ENCODE data around the gene TCP1. TPM values are rescaled to one million over a fixed set of nuclear protein-coding genes. Genes with fewer than 3 reads are reported as not detected.

The TCP1 gene
- total and polyA plus RNA-seq, 4 donors, result 80.0 to 206 (median 119) TPM

DNA sequence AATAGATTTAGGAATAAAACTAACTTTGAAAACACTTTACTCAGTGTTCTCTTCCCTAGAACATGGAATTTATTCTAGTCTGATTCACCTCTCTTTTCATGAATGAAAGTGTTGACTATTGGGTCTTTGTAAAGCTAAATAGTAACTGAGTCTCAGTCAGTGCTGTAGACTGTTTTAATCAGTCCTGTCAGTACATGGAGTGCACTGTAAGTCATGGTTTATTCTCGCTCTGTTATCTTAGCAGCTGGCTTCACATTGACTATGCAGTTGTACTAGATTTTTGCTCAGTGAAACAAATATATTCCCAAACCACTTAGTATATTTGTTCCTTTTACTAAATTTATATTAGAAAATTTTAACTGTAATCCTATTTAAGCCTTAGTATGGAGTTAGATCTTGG, 42.6 kb downstream of the TCP1 start:
- Histone ChIP-seq H3K27ac (ENCODE audit: low read depth in 1 of 2, low read length in 1 of 2) (no peak overlapping the region), H3K27me3 (ENCODE audit: control insufficient read depth in 3 of 3, insufficient read depth in 3 of 3, low read length in 2 of 3) (no peaks in the 10 kb centered on the region), H3K9ac (ENCODE audit: insufficient read depth in 1 of 2, low read length in 2 of 2) (no peak overlapping the region), H3K4me3 (no peak overlapping the region), H3K4me1 (ENCODE audit: control insufficient read depth in 5 of 5, insufficient read depth in 5 of 5, low read length in 5 of 5) (peaks cover 0 to 3% (median 0%) of the 10 kb centered on the region in 5 donors), H3K9me3 (ENCODE audit: control insufficient read depth in 4 of 4, insufficient read depth in 3 of 4, low read length in 3 of 4) (no peaks in the 10 kb centered on the region), H3K36me3 (ENCODE audit: control insufficient read depth in 4 of 4, insufficient read depth in 4 of 4, low read length in 4 of 4) (peaks cover 18 to 55% (median 25%) of the 10 kb centered on the region in 4 donors)
- ATAC-seq (ENCODE audit: insufficient read depth, low FRiP score) (no peak), DNase-seq (no peak)
- no peak for TF ChIP-seq CTCF (IDR thresholded peaks at IDR 0.05; ENCODE audit: control extremely low read depth, extremely low read depth)
- 93 to 97% methylated on average over 1 of the region's 1 CpG for WGBS, 2 donors

- Histone ChIP-seq H3K4me3 (no peak overlapping the region), H3K27ac (ENCODE audit: low read depth in 1 of 2, low read length in 1 of 2) (no peak overlapping the region), H3K9ac (ENCODE audit: insufficient read depth in 1 of 2, low read length in 2 of 2) (no peak overlapping the region), H3K27me3 (ENCODE audit: control insufficient read depth in 3 of 3, insufficient read depth in 3 of 3, low read length in 2 of 3) (no peaks in the 10 kb centered on the region), H3K9me3 (ENCODE audit: control insufficient read depth in 4 of 4, insufficient read depth in 3 of 4, low read length in 3 of 4) (no peaks in the 10 kb centered on the region), H3K36me3 (ENCODE audit: control insufficient read depth in 4 of 4, insufficient read depth in 4 of 4, low read length in 4 of 4) (peaks cover 20 to 61% (median 22%) of the 10 kb centered on the region in 4 donors), H3K4me1 (ENCODE audit: control insufficient read depth in 5 of 5, insufficient read depth in 5 of 5, low read length in 5 of 5) (peaks cover 0 to 3% (median 0%) of the 10 kb centered on the region in 5 donors)
- no peak for DNase-seq
- TF ChIP-seq CTCF (IDR thresholded peaks at IDR 0.05; ENCODE audit: control extremely low read depth, extremely low read depth), result no peak
- ATAC-seq (ENCODE audit: insufficient read depth, low FRiP score), result no peak
- WGBS, 2 donors, result 88 to 91% methylated on average over 7 of the region's 7 CpGs
Observed at GRCh38 chr6:159745081-159745480, 44.3 kb downstream of the TCP1 start.

DNA sequence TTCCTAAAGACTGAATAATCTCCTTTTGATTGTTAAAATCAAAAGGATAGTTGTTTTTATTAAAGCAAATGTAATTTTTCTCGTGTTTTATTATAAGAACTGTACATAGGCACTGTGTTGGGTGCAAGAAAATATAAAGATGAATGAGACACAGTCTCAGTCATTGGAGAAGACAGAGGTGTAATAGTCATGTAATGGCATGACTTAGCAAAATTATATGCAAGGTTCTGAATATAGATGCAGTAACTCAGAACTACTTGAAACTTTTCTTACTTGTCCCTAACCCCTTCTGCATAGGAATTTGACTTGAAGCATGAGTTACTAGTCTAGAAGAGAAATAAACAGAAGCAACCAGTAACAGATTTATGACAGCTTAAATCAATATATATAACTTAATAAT, 47.2 kb downstream of the TCP1 start:
- H3K4me1 ChIP-seq (ENCODE audit: control insufficient read depth in 5 of 5, insufficient read depth in 5 of 5, low read length in 5 of 5), result peaks cover 0 to 7% (median 0%) of the 10 kb centered on the region in 5 donors
- no peaks in the 10 kb centered on the region for H3K9me3 ChIP-seq (ENCODE audit: control insufficient read depth in 4 of 4, insufficient read depth in 3 of 4, low read length in 3 of 4)
- no peak overlapping the region for H3K4me3 ChIP-seq
- TF ChIP-seq CTCF (IDR thresholded peaks at IDR 0.05; ENCODE audit: control extremely low read depth, extremely low read depth), result no peak
- peaks cover 17 to 61% (median 25%) of the 10 kb centered on the region in 4 donors for H3K36me3 ChIP-seq (ENCODE audit: control insufficient read depth in 4 of 4, insufficient read depth in 4 of 4, low read length in 4 of 4)
- no peak for DNase-seq
- H3K27me3 ChIP-seq (ENCODE audit: control insufficient read depth in 3 of 3, insufficient read depth in 3 of 3, low read length in 2 of 3), result no peaks in the 10 kb centered on the region
- WGBS, 2 donors, result 84 to 96% methylated on average over 1 of the region's 1 CpG
- no peak overlapping the region for H3K27ac ChIP-seq (ENCODE audit: low read depth in 1 of 2, low read length in 1 of 2)
- no peak overlapping the region for H3K9ac ChIP-seq (ENCODE audit: insufficient read depth in 1 of 2, low read length in 2 of 2)
- no peak for ATAC-seq (ENCODE audit: insufficient read depth, low FRiP score)

- WGBS, 2 donors, result 40 to 62% methylated on average over 3 of the region's 3 CpGs
- H3K27me3 ChIP-seq (ENCODE audit: control insufficient read depth in 3 of 3, insufficient read depth in 3 of 3, low read length in 2 of 3), result no peaks in the 10 kb centered on the region
- no peak overlapping the region for H3K9ac ChIP-seq (ENCODE audit: insufficient read depth in 1 of 2, low read length in 2 of 2)
- ATAC-seq (ENCODE audit: insufficient read depth, low FRiP score) (no peak), DNase-seq (no peak)
- no peak overlapping the region for H3K27ac ChIP-seq (ENCODE audit: low read depth in 1 of 2, low read length in 1 of 2)
- no peak overlapping the region for H3K4me3 ChIP-seq
- peaks cover 0 to 5% (median 0%) of the 10 kb centered on the region in 5 donors for H3K4me1 ChIP-seq (ENCODE audit: control insufficient read depth in 5 of 5, insufficient read depth in 5 of 5, low read length in 5 of 5)
- H3K9me3 ChIP-seq (ENCODE audit: control insufficient read depth in 4 of 4, insufficient read depth in 3 of 4, low read length in 3 of 4), result no peaks in the 10 kb centered on the region
- peaks cover 7 to 38% (median 14%) of the 10 kb centered on the region in 4 donors for H3K36me3 ChIP-seq (ENCODE audit: control insufficient read depth in 4 of 4, insufficient read depth in 4 of 4, low read length in 4 of 4)
- TF ChIP-seq CTCF (IDR thresholded peaks at IDR 0.05; ENCODE audit: control extremely low read depth, extremely low read depth), result no peak
Observed at GRCh38 chr6:159739341-159739740, 50.1 kb downstream of the TCP1 start.
